ENCODE results near the gene DCAF12.
"Not testable (repeated sequence)": the region's sequence is repeated elsewhere in the genome, so short reads cannot be mapped to it uniquely, and the experiment has no call there.

The DCAF12 gene

DNA sequence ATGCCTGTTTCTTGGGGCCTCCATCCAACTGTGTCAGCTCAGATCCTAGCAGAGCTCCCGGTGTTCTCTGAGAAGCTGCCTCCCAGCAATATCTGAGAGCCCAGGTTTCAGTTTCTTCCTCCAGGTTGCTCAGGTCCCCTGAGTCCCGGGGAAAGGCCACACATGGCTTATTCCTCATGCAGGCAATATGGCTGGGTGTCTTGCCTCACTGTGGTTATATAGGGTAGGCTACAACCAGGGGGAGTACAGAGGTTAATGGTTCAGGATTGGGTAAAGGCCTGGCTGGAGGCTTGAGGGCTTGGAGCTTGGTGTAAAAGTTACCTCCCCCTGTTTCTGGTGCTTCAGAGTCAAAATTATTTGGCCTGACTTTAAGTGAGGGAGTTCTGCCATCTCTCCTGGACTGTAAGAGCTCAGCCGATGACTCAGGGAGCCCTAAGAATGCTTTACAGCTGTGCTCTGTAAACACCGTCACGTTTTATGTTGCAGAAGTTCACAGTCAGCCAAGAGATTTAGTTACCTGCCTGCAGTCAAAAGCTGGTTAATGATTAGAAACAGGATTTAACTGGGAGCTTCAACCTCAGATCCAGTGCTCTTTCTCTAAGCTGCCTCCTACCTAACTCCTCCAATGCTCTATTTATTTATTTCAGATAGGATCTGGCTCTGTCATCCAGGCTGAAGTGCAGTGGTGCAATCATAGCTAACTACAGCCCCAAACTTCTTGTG, 53.5 kb downstream of the DCAF12 start:
- no peak for DNase-seq
- intact Hi-C loops (cut with DNase I) = no loop called here

GRCh38 chr9:34072410-34072809, 54.1 kb downstream of the DCAF12 start:
- no peak for DNase-seq

DNA sequence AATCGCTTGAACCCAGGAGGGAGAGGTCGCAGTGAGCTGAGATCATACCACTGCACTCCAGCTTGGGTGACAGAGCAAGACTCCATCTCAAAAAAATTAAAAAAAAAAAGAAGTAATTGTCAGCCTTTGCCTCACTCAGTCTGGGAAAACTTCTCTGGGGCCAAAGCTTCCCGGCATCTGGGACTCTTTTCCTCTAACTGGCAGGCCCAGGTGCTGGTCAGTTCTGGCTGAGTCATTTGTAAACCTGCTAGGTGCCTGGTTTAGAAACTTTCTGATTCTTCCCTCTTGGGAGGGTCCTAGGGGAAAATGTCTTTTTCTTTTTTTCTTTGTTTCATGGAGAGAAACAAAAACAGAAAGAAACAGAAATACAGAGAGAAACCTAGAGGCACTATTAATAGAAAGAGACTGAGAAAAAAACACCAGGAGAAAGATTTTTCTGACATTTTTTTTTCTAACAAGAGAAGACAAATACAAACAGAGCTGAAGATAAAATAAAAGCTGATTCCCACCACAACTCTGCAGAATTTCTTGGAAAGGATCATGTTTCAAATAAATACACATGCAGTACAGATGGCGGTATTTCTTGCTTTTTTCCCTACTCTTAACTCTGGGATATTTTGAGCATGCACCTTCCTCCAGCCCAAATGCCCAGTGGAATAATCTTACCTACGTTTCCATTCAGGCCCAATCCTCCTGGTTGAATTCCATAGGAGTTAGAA, 55.7 kb downstream of the DCAF12 start:
- intact Hi-C loops (cut with DNase I) = no loop called here

More at GRCh38 chr9:34072410-34072809, 54.1 kb downstream of the DCAF12 start:
- intact Hi-C loops (cut with DNase I) = no loop called here

DNA sequence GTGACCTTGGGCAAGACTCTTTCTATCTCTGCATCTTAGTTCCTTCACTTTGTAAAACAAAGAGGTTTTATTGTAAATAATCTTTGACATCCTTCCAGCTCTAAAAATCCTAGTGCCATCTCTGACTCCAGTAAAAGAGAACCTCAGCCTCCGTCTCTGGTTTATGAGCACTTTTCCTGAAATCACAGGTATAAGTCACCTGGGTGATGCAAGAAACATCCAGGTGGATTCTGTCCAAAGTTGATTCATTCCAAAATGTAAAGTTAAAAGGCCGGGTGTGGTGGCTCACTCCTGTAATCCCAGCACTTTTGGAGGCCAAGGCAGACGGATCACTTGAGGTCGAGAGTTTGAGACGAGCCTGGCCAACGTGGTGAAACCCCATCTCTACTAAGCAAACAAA, 56.7 kb downstream of the DCAF12 start:
- intact Hi-C loops (cut with DNase I) = no loop called here
- DNase-seq = no peak

More for the DNA sequence above, 55.7 kb downstream of the DCAF12 start:
- DNase-seq = no peak

- intact Hi-C loops (cut with DNase I) = no loop called here
- DNase-seq = no peak
These were observed 61.0 kb downstream of the DCAF12 start for GRCh38 chr9:34065541-34065940.

DNA sequence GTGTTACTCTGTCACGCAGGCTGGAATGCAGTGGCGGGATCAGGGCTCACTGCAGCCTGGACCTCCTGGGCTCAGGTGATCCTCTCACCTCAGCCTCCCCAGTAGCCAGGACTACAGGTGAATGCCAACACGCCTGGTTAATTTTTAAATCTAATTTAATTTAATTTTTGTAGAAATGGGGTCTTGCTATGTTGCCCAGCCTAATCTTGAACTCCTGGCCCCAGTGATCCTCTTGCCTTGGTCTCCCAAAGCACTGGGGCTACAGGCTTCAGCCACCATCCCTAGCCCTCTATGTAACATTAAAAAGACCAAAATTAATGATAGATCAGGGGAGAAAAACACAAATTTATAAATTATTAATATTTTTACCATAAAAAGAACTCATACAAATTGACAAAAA, 66.5 kb downstream of the DCAF12 start:
- intact Hi-C loops (cut with DNase I) = no loop called here
- no peak for DNase-seq

GRCh38 chr9:34059281-34059680, 67.2 kb downstream of the DCAF12 start:
- intact Hi-C loops (cut with DNase I) = no loop called here
- no peak for DNase-seq

DNA sequence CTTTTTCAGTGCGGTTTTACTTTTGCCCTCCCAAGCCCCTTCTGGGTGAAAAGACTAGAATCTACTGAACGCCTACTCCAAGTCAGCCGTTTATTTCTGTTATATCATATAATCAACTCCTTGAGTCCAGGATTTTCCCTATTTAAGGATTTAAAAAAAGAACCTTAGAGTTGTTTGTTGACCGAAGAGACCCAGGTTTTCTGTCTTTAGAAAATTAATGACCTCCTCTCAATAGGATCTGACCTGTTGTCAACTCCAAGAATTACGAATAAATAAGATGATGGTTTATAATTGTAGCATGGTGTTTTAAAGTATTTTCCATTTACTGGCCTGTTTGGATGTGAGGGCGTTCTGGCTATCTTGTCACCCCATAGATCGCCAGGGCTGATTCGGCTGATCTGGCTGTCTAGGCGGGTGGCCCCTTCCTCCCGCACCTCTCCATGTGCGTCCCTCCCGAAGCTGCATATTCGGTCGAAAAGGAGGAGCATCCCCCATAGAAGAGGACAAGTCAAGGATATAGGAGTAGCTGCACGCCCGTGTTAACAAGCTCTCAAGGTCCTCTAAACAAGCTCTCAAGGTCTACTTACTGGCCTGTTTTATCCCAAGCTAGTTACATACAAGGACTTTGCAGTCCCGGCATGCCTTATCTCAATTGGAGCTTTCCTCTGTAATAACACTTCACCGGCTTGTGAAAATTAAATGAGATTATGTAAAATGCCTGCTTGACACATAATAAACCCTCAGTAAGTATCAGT, 76.7 kb downstream of the DCAF12 start:
- no peak for DNase-seq
- intact Hi-C loops (cut with DNase I) = loop anchor here (10.0 kb wide), 2 partner anchors 125 to 235 kb away; partner anchors contain the start of gene UBE2R2

- intact Hi-C loops (cut with DNase I) = loop anchor here (10.0 kb wide), 2 partner anchors 124 to 234 kb away; partner anchors contain the start of gene UBE2R2
- DNase-seq = peak; percentile 96 to 100 (median 99)
These were observed 77.5 kb downstream of the DCAF12 start, which contains the start of gene UBAP2 for GRCh38 chr9:34048727-34049629. Gene UBAP2 (minus strand): TSS chr9:34048887. CDS start chr9:34017148, 31,739 bp downstream.

DNA sequence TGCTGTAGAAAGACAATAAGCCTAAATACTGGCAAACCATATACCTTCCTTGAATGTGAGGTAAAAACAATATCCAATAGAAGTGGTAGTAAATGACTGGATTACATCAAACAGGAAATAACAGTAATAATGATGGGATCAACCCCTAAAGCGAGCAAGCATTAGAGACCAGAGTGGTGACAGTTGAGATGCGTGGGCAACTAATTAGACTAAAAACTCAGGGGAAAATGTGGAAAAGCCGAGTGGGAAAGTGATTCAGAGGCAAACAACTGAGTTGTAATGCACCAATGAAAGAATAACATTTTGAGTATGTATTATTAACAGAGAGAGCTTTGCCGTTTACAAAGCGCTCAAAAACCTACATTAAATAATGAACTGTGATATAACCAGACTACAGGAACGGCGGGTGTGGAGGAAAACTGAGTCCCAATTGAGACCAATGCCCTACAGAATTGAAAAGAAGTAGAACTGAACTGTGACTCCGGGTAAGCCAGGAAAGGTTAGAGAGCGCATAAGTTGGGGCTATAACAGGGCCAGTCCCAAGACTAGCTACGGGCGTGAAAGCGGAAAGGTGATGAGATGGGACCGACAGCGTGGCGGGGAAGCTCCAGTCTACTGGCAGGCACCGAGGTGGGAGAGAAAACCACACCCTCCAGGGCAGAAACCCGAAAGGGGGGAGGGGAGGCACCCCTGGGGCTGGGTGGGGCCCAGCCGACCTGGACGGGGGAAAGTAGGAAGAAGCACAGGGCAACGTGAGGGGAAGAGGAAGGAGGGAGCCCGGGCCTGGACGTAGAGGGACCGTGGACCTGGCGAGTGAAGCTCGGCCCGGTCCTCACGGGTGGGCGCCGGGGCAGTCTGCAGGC, 78.4 kb downstream of the DCAF12 start:
- intact Hi-C loops (cut with DNase I) = loop anchor here (10.0 kb wide), 2 partner anchors 123 to 233 kb away; partner anchors contain the start of gene UBE2R2
- DNase-seq = peak in 5 of 10 donors; percentile 12 to 83 (median 25)

DNA sequence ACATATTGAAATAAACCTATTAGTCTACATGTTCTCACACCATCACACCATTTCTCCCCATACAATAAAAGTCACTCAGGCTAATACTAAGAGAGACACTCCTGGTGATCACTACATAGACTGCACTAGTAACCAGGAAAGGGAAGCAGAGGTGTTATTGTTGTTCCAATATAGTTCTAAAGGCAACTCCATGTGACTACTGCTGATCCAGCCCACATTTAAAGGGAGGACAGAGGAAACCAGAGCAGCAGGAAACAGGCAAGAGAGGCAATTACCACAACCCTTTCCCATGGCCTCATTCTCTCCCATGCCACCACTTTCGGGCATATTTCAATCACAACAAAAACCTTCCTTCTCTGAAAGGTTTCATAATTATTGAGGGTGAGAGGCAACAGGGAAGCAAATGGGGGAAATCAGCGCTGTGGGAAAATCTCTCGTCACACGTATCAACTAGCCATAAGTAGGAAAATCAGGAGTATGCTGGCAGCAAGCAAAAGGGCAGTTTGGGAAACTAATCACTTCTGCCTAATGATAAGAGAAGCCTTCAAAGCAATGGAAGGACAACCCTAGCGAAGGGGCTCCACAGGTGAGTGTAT, 79.6 kb downstream of the DCAF12 start:
- DNase-seq = no peak
- intact Hi-C loops (cut with DNase I) = loop anchor here (10.0 kb wide), 2 partner anchors 122 to 232 kb away; partner anchors contain the start of gene UBE2R2

DNA sequence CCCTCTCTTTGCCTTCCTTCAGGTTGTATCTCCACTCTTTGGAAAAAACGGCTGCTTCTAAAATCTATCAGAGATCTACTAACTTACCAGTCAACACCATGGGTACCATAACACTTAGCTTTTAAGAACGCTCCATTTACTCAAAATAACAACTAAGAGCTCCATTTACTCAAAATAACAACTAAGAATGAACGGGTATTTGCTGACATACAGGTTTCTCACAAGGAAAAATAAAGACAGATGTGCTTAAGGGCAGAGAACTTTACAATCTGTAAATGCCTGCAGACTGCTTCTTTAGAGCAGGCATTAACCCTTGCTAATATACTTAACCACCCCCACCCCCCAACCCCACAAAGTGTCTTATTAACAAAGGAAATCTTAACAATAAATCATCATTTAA, 80.6 kb downstream of the DCAF12 start:
- intact Hi-C loops (cut with DNase I) = loop anchor here (10.0 kb wide), 2 partner anchors 121 to 231 kb away; partner anchors contain the start of gene UBE2R2
- no peak for DNase-seq

DNA sequence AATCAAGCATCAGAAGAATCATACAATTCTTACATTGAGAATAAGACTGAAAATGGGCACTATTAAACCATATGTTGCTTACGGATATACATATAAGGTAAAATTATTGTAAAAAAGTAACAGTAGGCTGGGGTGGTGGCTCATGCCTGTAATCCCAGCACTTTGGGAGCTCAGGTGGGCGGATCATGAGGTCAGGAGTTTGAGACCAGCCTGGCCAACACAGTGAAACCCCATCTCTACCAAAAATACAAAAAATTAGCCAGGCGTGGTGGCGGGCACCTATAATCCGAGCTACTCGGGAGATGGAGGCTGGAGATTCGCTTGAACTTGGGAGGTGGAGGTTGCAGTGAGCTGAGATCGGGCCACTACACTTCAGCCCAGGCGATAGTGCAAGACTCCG, 84.4 kb downstream of the DCAF12 start:
- DNase-seq = not testable (repeated sequence)

DNA sequence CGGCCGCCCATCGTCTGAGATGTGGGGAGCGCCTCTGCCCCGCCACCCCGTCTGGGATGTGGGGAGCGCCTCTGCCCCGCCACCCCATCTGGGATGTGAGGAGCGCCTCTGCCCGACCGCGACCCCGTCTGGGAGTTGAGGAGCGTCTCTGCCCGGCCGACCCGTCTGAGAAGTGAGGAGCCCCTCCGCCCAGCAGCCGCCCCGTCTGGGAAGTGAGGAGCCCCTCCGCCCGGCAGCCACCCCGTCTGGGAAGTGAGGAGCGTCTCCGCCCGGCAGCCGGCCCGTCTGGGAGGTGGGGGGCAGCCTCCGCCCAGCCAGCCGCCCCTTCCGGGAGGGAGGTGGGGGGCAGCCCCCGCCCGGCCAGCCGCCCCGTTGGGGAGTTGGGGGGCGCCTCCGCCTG, 87.6 kb downstream of the DCAF12 start:
- intact Hi-C loops (cut with DNase I) = not testable (repeated sequence)
- DNase-seq = peak in 1 of 10 donors; percentile 67

More for the DNA sequence above, 84.4 kb downstream of the DCAF12 start:
- intact Hi-C loops (cut with DNase I) = loop anchor here (10.0 kb wide), 2 partner anchors 117 to 227 kb away; partner anchors contain the start of gene UBE2R2

DNA sequence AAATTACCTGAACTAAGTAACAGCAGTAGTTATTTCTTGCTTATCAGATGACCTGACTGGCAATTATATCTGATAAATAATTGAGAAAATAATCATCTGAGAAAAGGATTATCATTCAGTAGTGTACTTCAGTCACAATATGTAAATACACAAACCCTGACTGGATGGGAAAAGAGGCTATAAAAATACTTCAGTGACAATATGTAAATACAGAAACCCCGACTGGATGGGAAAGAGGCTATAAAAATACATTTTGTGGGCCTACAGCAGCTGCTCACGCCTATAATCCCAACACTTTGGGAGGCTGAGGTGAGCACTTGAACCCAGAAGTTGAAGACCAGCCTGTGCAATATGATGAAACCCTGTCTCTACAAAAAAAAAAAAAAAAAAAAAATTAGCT, 88.9 kb downstream of the DCAF12 start:
- intact Hi-C loops (cut with DNase I) = no loop called here
- no peak for DNase-seq

GRCh38 chr9:34036625-34037024, 89.9 kb downstream of the DCAF12 start:
- intact Hi-C loops (cut with DNase I) = no loop called here
- no peak for DNase-seq
